Subcutaneous adipose tissue (tissue), 4 donors: ENCODE data around the gene FOXI2. TPM values are rescaled to one million over a fixed set of nuclear protein-coding genes. Genes with fewer than 3 reads are reported as not detected.

Experiments used
- CTCF ChIP-seq: fragments of 450-650 bp; IDR thresholded peaks from one replicate; pipeline ENCODE4 v1.5.1; 2016; ENCODE audit warnings: low read depth, mild to moderate bottlenecking, control low read depth, antibody characterized with exemption, moderate library complexity
- total RNA-seq, 4 donors: library from RNA; depleted of rRNA; stranded (reverse); fragments of >200 nt; gene quantifications; one replicate each; pipeline ENCODE4 v1.1.0, GENCODE V29; 2016

FOXI2 gene
- total RNA-seq, 4 donors from 2014 or later = 0.22 TPM; not detected in 3

- no peak for TF ChIP-seq CTCF
Measured at GRCh38 chr10:127735723-127736221, 1.2 kb upstream of the FOXI2 start.

GRCh38 chr10:127736222-127736914 is 617 bp upstream of the FOXI2 start:
- TF ChIP-seq CTCF = no peak

- TF ChIP-seq CTCF = no peak
Measured at GRCh38 chr10:127737563-127738511, 852 bp downstream of the FOXI2 start.

- TF ChIP-seq CTCF = no peak
Measured at GRCh38 chr10:127738512-127739424, 1.8 kb downstream of the FOXI2 start.

GRCh38 chr10:127739908-127740307 is 2.9 kb downstream of the FOXI2 start:
- TF ChIP-seq CTCF = no peak

GRCh38 chr10:127740596-127740995 is 3.6 kb downstream of the FOXI2 start:
- no peak for TF ChIP-seq CTCF
